SK-N-SH (cell line): Measurements from ENCODE around the gene LRRC72. TPM values are rescaled to one million over a fixed set of nuclear protein-coding genes. Genes with fewer than 3 reads are reported as not detected.

Experiments used
- CTCF ChIA-PET: fragments of 300-600, 350-600 bp; formaldehyde crosslinking; extraction: SDS; loops from one replicate; lab custom pipeline; 2021; lab: Yijun Ruan, JAX
- POLR2A ChIA-PET: fragments of 350-600 bp; sonication (Branson Sonifier 250); formaldehyde crosslinking; extraction: SDS; loops from one replicate; lab custom pipeline; 2020; ENCODE audit warnings: antibody characterized with exemption, inconsistent platforms; lab: Yijun Ruan, JAX
- DNase-seq: peaks from one replicate; pipeline ENCODE4 v3.0.0; 2012
- H2AFZ ChIP-seq: fragments of 200-600 bp; sonication (generic); 2 replicates; pipeline ENCODE4 v1.8.1; 2016; ENCODE audit warnings: antibody characterized with exemption, mild to moderate bottlenecking, low read depth
- H3F3A ChIP-seq: fragments of 200-600 bp; sonication (generic); replicated peaks from 2 replicates; pipeline ENCODE3; 2016; ENCODE audit warnings: antibody characterized with exemption, mild to moderate bottlenecking; ENCODE audit not compliant: insufficient read depth
- H3K27ac ChIP-seq, 2 experiments: fragments of 200-500 bp in 1 of 2; fragments of 200-600 bp in 1 of 2; sonication (Bioruptor generic) in 1 of 2; sonication (generic), shearing (Covaris generic) in 1 of 2; 2 replicates each; pipeline versions ENCODE4 v1.5.1 to v1.6.1; 2014 to 2016; ENCODE audit warnings: low read depth in 2 of 2, inconsistent platforms in 1 of 2, low read length in 1 of 2, mild to moderate bottlenecking in 1 of 2, mixed read lengths in 1 of 2
- H3K27me3 ChIP-seq: fragments of 200-600 bp; sonication (generic), shearing (Covaris generic); 2 replicates; pipeline ENCODE4 v1.6.1; 2016; ENCODE audit warnings: mixed run types; ENCODE audit not compliant: insufficient read depth
- H3K36me3 ChIP-seq, 2 experiments: fragments of 200-500 bp in 1 of 2; fragments of 200-600 bp in 1 of 2; sonication (Bioruptor generic) in 1 of 2; sonication (generic) in 1 of 2; replicated peaks in 1 of 2; 2 replicates each; pipeline versions ENCODE3 to v1.5.1; 2014 to 2016; ENCODE audit warnings: low read length in 1 of 2, mild to moderate bottlenecking in 1 of 2; ENCODE audit not compliant: insufficient read depth in 2 of 2, control insufficient read depth in 1 of 2
- H3K4me1 ChIP-seq, 2 experiments: fragments of 200-500 bp in 1 of 2; fragments of 200-600 bp in 1 of 2; sonication (Bioruptor generic) in 1 of 2; sonication (generic), shearing (Covaris generic) in 1 of 2; 2 replicates each; pipeline versions ENCODE4 v1.5.1 to v1.6.1; 2014 to 2016; ENCODE audit warnings: low read depth in 1 of 2, low read length in 1 of 2, mixed run types in 1 of 2; ENCODE audit not compliant: insufficient read depth in 2 of 2, control insufficient read depth in 1 of 2
- H3K4me2 ChIP-seq: fragments of 200-600 bp; sonication (generic), shearing (Covaris generic); 2 replicates; pipeline ENCODE4 v1.6.1; 2017; ENCODE audit warnings: mixed run types
- H3K4me3 ChIP-seq, 2 experiments: fragments of 200-500 bp in 1 of 2; fragments of 200-600 bp in 1 of 2; sonication (Bioruptor generic) in 1 of 2; sonication (generic), shearing (Covaris generic) in 1 of 2; 2 replicates each; pipeline versions ENCODE4 v1.5.1 to v1.8.1; 2014 to 2016; ENCODE audit warnings: low read depth in 2 of 2, inconsistent platforms in 1 of 2, low read length in 1 of 2, mild to moderate bottlenecking in 1 of 2, mixed read lengths in 1 of 2, moderate library complexity in 1 of 2
- H3K79me2 ChIP-seq: fragments of 200-600 bp; sonication (generic); 2 replicates; pipeline ENCODE4 v1.8.1; 2017; ENCODE audit warnings: mild to moderate bottlenecking; ENCODE audit not compliant: insufficient read depth
- H3K9ac ChIP-seq: fragments of 200-600 bp; sonication (generic); 2 replicates; pipeline ENCODE4 v1.6.1; 2017; ENCODE audit warnings: mixed run types
- H3K9me2 ChIP-seq: fragments of 200-600 bp; sonication (generic); 2 replicates; pipeline ENCODE4 v1.6.1; 2017; ENCODE audit warnings: mixed run types
- H3K9me3 ChIP-seq: fragments of 200-600 bp; sonication (generic); 2 replicates; pipeline ENCODE4 v1.6.1; 2017; ENCODE audit warnings: mixed run types, mild to moderate bottlenecking, moderate library complexity
- H4K20me1 ChIP-seq: fragments of 200-600 bp; sonication (generic); 2 replicates; pipeline ENCODE4 v1.6.1; 2017; ENCODE audit warnings: mild to moderate bottlenecking, mixed run types; ENCODE audit not compliant: insufficient read depth
- EP300 ChIP-seq, 2 experiments: IDR thresholded peaks; 2 replicates each; pipeline versions ENCODE4 v1.4.0 to v1.6.1; 2012; ENCODE audit warnings: borderline replicate concordance in 1 of 2, low read depth in 1 of 2, low read length in 1 of 2
- EZH2phosphoT487 ChIP-seq: fragments of 200-600 bp; sonication (generic); IDR thresholded peaks from 2 replicates; pipeline ENCODE4 v1.6.1; 2017; ENCODE audit warnings: low read depth, mixed run types, mild to moderate bottlenecking, antibody characterized with exemption, moderate library complexity, borderline replicate concordance
- FOXM1 ChIP-seq: IDR thresholded peaks from 2 replicates; pipeline ENCODE4 v1.4.0; 2012; ENCODE audit warnings: low read depth, mild to moderate bottlenecking
- GATA2 ChIP-seq: sonication (generic); formaldehyde crosslinking; IDR thresholded peaks from 2 replicates; pipeline ENCODE4 v1.5.0; 2020; ENCODE audit warnings: mild to moderate bottlenecking, missing genetic modification reagents
- IRF3 ChIP-seq: fragments of 150-350 bp; IDR thresholded peaks from 2 replicates; pipeline ENCODE4 v1.6.1; 2016; ENCODE audit warnings: mild to moderate bottlenecking, low read depth, low read length
- JUND ChIP-seq: IDR thresholded peaks from 2 replicates; pipeline ENCODE4 v1.4.0; 2012
- MAX ChIP-seq: IDR thresholded peaks from 2 replicates; pipeline ENCODE4 v1.4.0; 2012; ENCODE audit warnings: low read depth
- MEF2A ChIP-seq: IDR thresholded peaks from 2 replicates; pipeline ENCODE4 v1.4.0; 2012; ENCODE audit warnings: low read depth, borderline replicate concordance
- MXI1 ChIP-seq: IDR thresholded peaks from 2 replicates; pipeline ENCODE4 v1.6.1; 2012; ENCODE audit warnings: mild to moderate bottlenecking, low read depth, low read length, improper control_type of control experiment
- NFIC ChIP-seq: IDR thresholded peaks from 2 replicates; pipeline ENCODE4 v1.4.0; 2012; ENCODE audit warnings: borderline replicate concordance
- NRF1 ChIP-seq: IDR thresholded peaks from 2 replicates; pipeline ENCODE4 v1.6.1; 2012; ENCODE audit warnings: low read depth, mild to moderate bottlenecking, low read length
- RAD21 ChIP-seq: IDR thresholded peaks from 2 replicates; pipeline ENCODE4 v1.6.1; 2012; ENCODE audit warnings: mild to moderate bottlenecking, low read length
- RCOR1 ChIP-seq: fragments of 150-350 bp; IDR thresholded peaks from 2 replicates; pipeline ENCODE4 v1.6.1; 2017; ENCODE audit warnings: antibody characterized with exemption, low read length
- REST ChIP-seq: IDR thresholded peaks from 2 replicates; pipeline ENCODE4 v1.6.1; 2012; ENCODE audit warnings: mild to moderate bottlenecking, low read depth, low read length, moderate library complexity
- RXRA ChIP-seq: IDR thresholded peaks from 2 replicates; pipeline ENCODE4 v1.4.0; 2012; ENCODE audit warnings: low read depth, mild to moderate bottlenecking, borderline replicate concordance
- TAF1 ChIP-seq: IDR thresholded peaks from 2 replicates; pipeline ENCODE4 v1.6.1; 2012; ENCODE audit warnings: low read depth, mild to moderate bottlenecking, low read length, moderate library complexity, borderline replicate concordance
- TEAD4 ChIP-seq: IDR thresholded peaks from 2 replicates; pipeline ENCODE4 v1.4.0; 2012; ENCODE audit warnings: mild to moderate bottlenecking, borderline replicate concordance; ENCODE audit not compliant: insufficient read depth
- USF1 ChIP-seq: IDR thresholded peaks from 2 replicates; pipeline ENCODE4 v1.4.0; 2012; ENCODE audit warnings: low read depth, borderline replicate concordance
- USF2 ChIP-seq: fragments of 150-350 bp; IDR thresholded peaks from 2 replicates; pipeline ENCODE4 v1.6.1; 2017; ENCODE audit warnings: antibody characterized with exemption, low read length, low read depth, borderline replicate concordance
- YY1 ChIP-seq: IDR thresholded peaks from 2 replicates; pipeline ENCODE4 v1.4.0; 2012; ENCODE audit warnings: low read depth, mild to moderate bottlenecking
- WGBS: methylation state at CpG from one replicate; pipeline ENCODE4 v1.1.6; 2017; ENCODE audit warnings: low lambda C conversion rate; 5-methylcytosine and 5-hydroxymethylcytosine counted together
- polyA plus RNA-seq, 3 experiments: library from polyadenylated mRNA; depleted of rRNA; stranded (reverse); fragments of >200 nt; gene quantifications; 2 replicates each; pipeline ENCODE4 v1.2.3, GENCODE V29; 2012

The LRRC72 gene
- polyA plus RNA-seq, 1 of the 3 experiments (the other 2 are of a cell fraction): not detected

GRCh38 chr7:16494551-16494950 lies 32.1 kb upstream of the LRRC72 start:
- no peak for TF ChIP-seq EP300 (IDR thresholded peaks at IDR 0.05; ENCODE audit: borderline replicate concordance in 1 of 2, low read depth in 1 of 2, low read length in 1 of 2)
- TF ChIP-seq TAF1: no peak
- TF ChIP-seq EZH2phosphoT487: no peak
- TF ChIP-seq RCOR1: no peak
- H3K9me2 ChIP-seq: no peaks in the 10 kb centered on the region
- H3K36me3 ChIP-seq: no peaks in the 10 kb centered on the region
- no peak overlapping the region for H2AFZ ChIP-seq
- no peak for DNase-seq
- H4K20me1 ChIP-seq: no peaks in the 10 kb centered on the region
- no peak overlapping the region for H3K4me2 ChIP-seq
- H3K9me3 ChIP-seq: no peaks in the 10 kb centered on the region
- H3F3A ChIP-seq: no peaks in the 10 kb centered on the region
- ChIA-PET CTCF (interaction anchor here (0.8 to 1.3 kb wide), 2 partner anchors 45 to 70 kb away, joined by 3 to 4 read pairs; no protein-coding TSS in a partner anchor), POLR2A (no interaction called here)
- 17% methylated on average over 2 of the region's 2 CpGs for WGBS
- H3K27me3 ChIP-seq: peaks cover 21% of the 10 kb centered on the region; the same call in 1 of the 2 replicates
- H3K9ac ChIP-seq: no peak overlapping the region
- H3K79me2 ChIP-seq: no peaks in the 10 kb centered on the region
- no peak overlapping the region for H3K27ac ChIP-seq
- H3K4me3 ChIP-seq: no peak overlapping the region
- no peaks in the 10 kb centered on the region; a peak in 1 of 4 replicates for H3K4me1 ChIP-seq

GRCh38 chr7:16494955-16495719 lies 31.5 kb upstream of the LRRC72 start:
- WGBS: 13% methylated on average over 4 of the region's 4 CpGs
- H3K4me1 ChIP-seq: no peaks in the 10 kb centered on the region; a peak in 1 of 4 replicates
- TF ChIP-seq FOXM1 (no peak), EZH2phosphoT487 (no peak), USF2 (no peak), MXI1 (no peak), RXRA (no peak), MEF2A (no peak), USF1 (no peak), RAD21 (no peak), NFIC (no peak), JUND (no peak), MAX (no peak), YY1 (no peak), IRF3 (no peak), TAF1 (no peak), GATA2 (CRISPR knock-in tag) (no peak), REST (no peak), TEAD4 (no peak), NRF1 (no peak)

More at GRCh38 chr7:16494955-16495719, 31.5 kb upstream of the LRRC72 start:
- Histone ChIP-seq H3K36me3 (no peaks in the 10 kb centered on the region), H3K9me2 (no peaks in the 10 kb centered on the region), H3K27ac (no peak overlapping the region), H3K9me3 (no peaks in the 10 kb centered on the region), H3K4me2 (no peak overlapping the region), H2AFZ (no peak overlapping the region), H3K79me2 (no peaks in the 10 kb centered on the region), H4K20me1 (no peaks in the 10 kb centered on the region), H3K4me3 (no peak overlapping the region), H3F3A (no peaks in the 10 kb centered on the region), H3K27me3 (peaks cover 21% of the 10 kb centered on the region; the same call in 1 of the 2 replicates), H3K9ac (no peak overlapping the region)
- no peak for DNase-seq
- POLR2A ChIA-PET: no interaction called here
- CTCF ChIA-PET: interaction anchor here (0.8 to 1.4 kb wide), 3 partner anchors 29 to 69 kb away, joined by 3 to 4 read pairs (median 3); partner anchors contain the start of gene SOSTDC1
